GM21723 (cell line): ENCODE measurements around the gene BARX1.
A peak's percentile ranks its signal among the peaks of the same experiment; 100 is the strongest.
"Not testable (repeated sequence)": the region's sequence is repeated elsewhere in the genome, so short reads cannot be mapped to it uniquely, and the experiment has no call there.

ENCODE experiments used
- ATAC-seq: cut with Tn5 transposase; IDR thresholded peaks from one replicate; pipeline ENCODE4 v1.9.1; 2021; ENCODE audit warnings: mild to moderate bottlenecking, moderate library complexity; ENCODE audit not compliant: unreplicated experiment

The BARX1 gene

GRCh38 chr9:93967020-93967803 lies 12.1 kb upstream of the BARX1 start:
- ATAC-seq, result no peak

GRCh38 chr9:93965830-93966577 lies 10.8 kb upstream of the BARX1 start:
- no peak for ATAC-seq

- ATAC-seq, result no peak
Observed at GRCh38 chr9:93964685-93965084, 9.5 kb upstream of the BARX1 start.

GRCh38 chr9:93963969-93964368 lies 8.8 kb upstream of the BARX1 start:
- no peak for ATAC-seq

- ATAC-seq, result not testable (repeated sequence)
Observed at GRCh38 chr9:93963489-93963888, 8.3 kb upstream of the BARX1 start.

GRCh38 chr9:93962561-93963440 lies 7.6 kb upstream of the BARX1 start:
- ATAC-seq, result peak; percentile 55

GRCh38 chr9:93962017-93962416 lies 6.9 kb upstream of the BARX1 start:
- ATAC-seq, result no peak

- no peak for ATAC-seq
Observed at GRCh38 chr9:93960971-93961841, 6.1 kb upstream of the BARX1 start.

GRCh38 chr9:93960221-93960970 lies 5.2 kb upstream of the BARX1 start:
- ATAC-seq, result no peak

- ATAC-seq, result no peak
Observed at GRCh38 chr9:93959739-93960154, 4.6 kb upstream of the BARX1 start.

GRCh38 chr9:93958819-93959682 lies 3.9 kb upstream of the BARX1 start:
- no peak for ATAC-seq

GRCh38 chr9:93958121-93958818 lies 3.1 kb upstream of the BARX1 start:
- ATAC-seq, result no peak

- ATAC-seq, result no peak
Observed at GRCh38 chr9:93955981-93956784, 1.0 kb upstream of the BARX1 start.

- ATAC-seq, result no peak
Observed at GRCh38 chr9:93954434-93955061, 607 bp downstream of the BARX1 start.

GRCh38 chr9:93953496-93954433 lies 1.4 kb downstream of the BARX1 start:
- ATAC-seq, result no peak
